Endothelial cell of umbilical vein (primary cell): Measurements from ENCODE around the gene MYH11.
"Not testable (repeated sequence)": the region's sequence is repeated elsewhere in the genome, so short reads cannot be mapped to it uniquely, and the experiment has no call there.

Source experiments
- CTCF ChIP-seq, 2 donors: IDR thresholded peaks; 1 replicate in 1 of 2; 2 replicates in 1 of 2; pipeline ENCODE4 v1.5.1; 2011; ENCODE audit warnings: low read length in 2 of 2, mild to moderate bottlenecking in 2 of 2, moderate library complexity in 2 of 2, control low read depth in 1 of 2, inconsistent platforms in 1 of 2, low read depth in 1 of 2; ENCODE audit not compliant: insufficient read depth in 1 of 2; ENCODE audit errors: extremely low read depth in 1 of 2
- FOS ChIP-seq: IDR thresholded peaks from 2 replicates; pipeline ENCODE4 v1.6.1; 2011; ENCODE audit warnings: mild to moderate bottlenecking, low read length, moderate library complexity, borderline replicate concordance; ENCODE audit not compliant: insufficient read depth

- TF ChIP-seq CTCF (IDR thresholded peaks at IDR 0.05; ENCODE audit: extremely low read depth in 1 of 2, insufficient read depth in 1 of 2, low read depth in 1 of 2, low read length in 2 of 2); FOS: not testable (repeated sequence)
Measured at GRCh38 chr16:15839204-15839603, 17.6 kb downstream of the MYH11 start.
